ENCODE results near the gene APOL4.
"Not testable (repeated sequence)": the region's sequence is repeated elsewhere in the genome, so short reads cannot be mapped to it uniquely, and the experiment has no call there.

DNA sequence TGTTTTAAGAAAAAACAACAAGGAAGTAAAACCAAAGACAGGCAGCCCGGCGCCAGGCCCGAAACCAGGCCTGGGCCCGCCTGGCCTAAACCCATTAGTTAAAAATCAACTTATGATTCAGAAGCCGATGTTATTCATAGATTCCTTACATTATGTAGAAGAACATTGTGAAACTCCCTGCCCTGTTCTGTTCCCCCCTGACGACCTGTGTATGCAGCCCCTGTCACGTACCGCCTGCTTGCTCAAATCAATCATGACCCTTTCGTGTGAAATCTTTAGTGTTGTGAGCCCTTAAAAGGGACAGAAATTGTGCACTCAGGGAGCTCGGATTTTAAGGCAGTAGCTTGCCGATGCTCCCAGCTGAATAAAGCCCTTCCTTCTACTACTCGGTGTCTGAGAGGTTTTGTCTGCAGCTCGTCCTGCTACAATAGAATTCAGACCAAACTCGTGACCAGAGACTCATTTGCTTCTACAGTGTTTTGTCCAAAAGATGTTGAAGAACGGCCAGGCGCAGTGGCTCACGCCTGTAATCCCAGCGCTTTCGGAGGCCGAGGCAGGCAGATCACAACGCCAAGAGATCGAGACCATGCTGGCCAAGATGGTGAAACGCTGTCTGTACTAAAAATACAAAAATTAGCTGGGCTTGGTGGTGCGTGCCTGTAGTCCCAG, 48.8 kb upstream of the APOL4 start:
- TF ChIP-seq, protein P1, sequence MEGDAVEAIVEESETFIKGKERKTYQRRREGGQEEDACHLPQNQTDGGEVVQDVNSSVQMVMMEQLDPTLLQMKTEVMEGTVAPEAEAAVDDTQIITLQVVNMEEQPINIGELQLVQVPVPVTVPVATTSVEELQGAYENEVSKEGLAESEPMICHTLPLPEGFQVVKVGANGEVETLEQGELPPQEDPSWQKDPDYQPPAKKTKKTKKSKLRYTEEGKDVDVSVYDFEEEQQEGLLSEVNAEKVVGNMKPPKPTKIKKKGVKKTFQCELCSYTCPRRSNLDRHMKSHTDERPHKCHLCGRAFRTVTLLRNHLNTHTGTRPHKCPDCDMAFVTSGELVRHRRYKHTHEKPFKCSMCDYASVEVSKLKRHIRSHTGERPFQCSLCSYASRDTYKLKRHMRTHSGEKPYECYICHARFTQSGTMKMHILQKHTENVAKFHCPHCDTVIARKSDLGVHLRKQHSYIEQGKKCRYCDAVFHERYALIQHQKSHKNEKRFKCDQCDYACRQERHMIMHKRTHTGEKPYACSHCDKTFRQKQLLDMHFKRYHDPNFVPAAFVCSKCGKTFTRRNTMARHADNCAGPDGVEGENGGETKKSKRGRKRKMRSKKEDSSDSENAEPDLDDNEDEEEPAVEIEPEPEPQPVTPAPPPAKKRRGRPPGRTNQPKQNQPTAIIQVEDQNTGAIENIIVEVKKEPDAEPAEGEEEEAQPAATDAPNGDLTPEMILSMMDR (IDR thresholded peaks at IDR 0.05): not testable (repeated sequence)
- TF ChIP-seq POLR2A (IDR thresholded peaks at IDR 0.05): not testable (repeated sequence)
